Measurements from ENCODE around the gene ERH.

- TF ChIP-seq, protein P1, sequence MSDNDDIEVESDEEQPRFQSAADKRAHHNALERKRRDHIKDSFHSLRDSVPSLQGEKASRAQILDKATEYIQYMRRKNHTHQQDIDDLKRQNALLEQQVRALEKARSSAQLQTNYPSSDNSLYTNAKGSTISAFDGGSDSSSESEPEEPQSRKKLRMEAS (IDR thresholded peaks at IDR 0.05; ENCODE audit: insufficient read depth, insufficient read length), result no peak
- TF ChIP-seq CTCF (IDR thresholded peaks at IDR 0.05; ENCODE audit: extremely low read depth in 1 of 2, insufficient read depth in 1 of 2, low read depth in 1 of 2, low read length in 2 of 2), result no peak
- TF ChIP-seq FOS (IDR thresholded peaks at IDR 0.05; ENCODE audit: borderline replicate concordance, insufficient read depth, low read length), result no peak
- TF ChIP-seq EZH2 (IDR thresholded peaks at IDR 0.05; ENCODE audit: borderline replicate concordance, low read depth, low read length, severe bottlenecking), result no peak
- TF ChIP-seq POLR2A (IDR thresholded peaks at IDR 0.05; ENCODE audit: low read depth, low read length), result no peak
Observed at GRCh38 chr14:69335371-69335771, 62.7 kb downstream of the ERH start.
